SK-N-SH treated with all-trans-retinoic acid at 6 μM for 48 hours (cell line): ENCODE data around the gene FAM171A1.

Source experiments
- ATAC-seq: fragments of 200-7000 bp; cut with Tn5 transposase; 3 replicates; pipeline ENCODE4 v1.9.1; 2020; ENCODE audit warnings: mild to moderate bottlenecking, moderate library complexity
- BACH2 ChIP-seq: fragments of 250-450 bp; sonication (Bioruptor Pico); IDR thresholded peaks from 2 replicates; pipeline ENCODE4 v1.9.0; 2021; ENCODE audit warnings: mild to moderate bottlenecking, borderline replicate concordance
- ESRRG ChIP-seq: fragments of 250-450 bp; sonication (Bioruptor Pico); IDR thresholded peaks from 2 replicates; pipeline ENCODE4 v1.6.1; 2021; ENCODE audit warnings: mild to moderate bottlenecking
- GLIS3 ChIP-seq: fragments of 250-450 bp; sonication (Bioruptor Pico); IDR thresholded peaks from 2 replicates; pipeline ENCODE4 v1.5.0; 2020; ENCODE audit warnings: mild to moderate bottlenecking, moderate library complexity
- ISL1 ChIP-seq: fragments of 250-450 bp; sonication (Bioruptor Pico); IDR thresholded peaks from 2 replicates; pipeline ENCODE4 v2.1.2; 2022; ENCODE audit warnings: mild to moderate bottlenecking, moderate library complexity
- OSR1 ChIP-seq: fragments of 250-450 bp; sonication (Bioruptor Pico); IDR thresholded peaks from 2 replicates; pipeline ENCODE4 v1.8.0; 2022; ENCODE audit warnings: moderate library complexity, mild to moderate bottlenecking, inconsistent platforms
- PPARA ChIP-seq: fragments of 250-450 bp; sonication (Bioruptor Pico); IDR thresholded peaks from 2 replicates; pipeline ENCODE4 v1.5.0; 2020; ENCODE audit warnings: mild to moderate bottlenecking, borderline replicate concordance
- RARB ChIP-seq: fragments of 250-450 bp; sonication (Bioruptor Pico); IDR thresholded peaks from 2 replicates; pipeline ENCODE4 v1.8.0; 2021; ENCODE audit warnings: mild to moderate bottlenecking, moderate library complexity
- SNAI2 ChIP-seq: fragments of 250-450 bp; sonication (Bioruptor Pico); IDR thresholded peaks from 2 replicates; pipeline ENCODE4 v1.5.0; 2020; ENCODE audit warnings: mild to moderate bottlenecking, moderate library complexity
- TCF4 ChIP-seq: fragments of 250-450 bp; sonication (Bioruptor Pico); IDR thresholded peaks from 2 replicates; pipeline ENCODE4 v1.8.0; 2021; ENCODE audit warnings: mild to moderate bottlenecking, moderate library complexity, borderline replicate concordance
- TOX ChIP-seq: fragments of 250-450 bp; sonication (Bioruptor Pico); IDR thresholded peaks from 2 replicates; pipeline ENCODE4 v1.8.0; 2021; ENCODE audit warnings: mild to moderate bottlenecking, moderate library complexity, borderline replicate concordance
- ZC3H10 ChIP-seq: fragments of 250-450 bp; sonication (Bioruptor Pico); IDR thresholded peaks from 2 replicates; pipeline ENCODE4 v1.5.1; 2021; ENCODE audit warnings: mild to moderate bottlenecking, moderate library complexity
- ZFP3 ChIP-seq: fragments of 250-450 bp; sonication (Bioruptor Pico); IDR thresholded peaks from 2 replicates; pipeline ENCODE4 v1.5.0; 2020; ENCODE audit warnings: mild to moderate bottlenecking, moderate library complexity
- ZFP30 ChIP-seq: fragments of 450-650 bp; formaldehyde crosslinking; IDR thresholded peaks from 2 replicates; pipeline ENCODE4 v1.5.0; 2022; ENCODE audit warnings: mild to moderate bottlenecking, moderate library complexity
- ZNF565 ChIP-seq: fragments of 450-650 bp; formaldehyde crosslinking; conservative IDR thresholded peaks from 2 replicates; pipeline ENCODE4 v1.5.0; 2020; ENCODE audit warnings: low read depth, mild to moderate bottlenecking, moderate library complexity
- ZNF70 ChIP-seq: fragments of 450-650 bp; formaldehyde crosslinking; IDR thresholded peaks from 2 replicates; pipeline ENCODE4 v1.5.0; 2020; ENCODE audit warnings: mild to moderate bottlenecking, moderate library complexity
- ZNF8 ChIP-seq: fragments of 450-650 bp; formaldehyde crosslinking; IDR thresholded peaks from 2 replicates; pipeline ENCODE4 v1.5.0; 2020; ENCODE audit warnings: mild to moderate bottlenecking, moderate library complexity
- TF ChIP-seq, protein P1 (sequence below): fragments of 250-450 bp; sonication (Bioruptor Pico); IDR thresholded peaks from 2 replicates; pipeline ENCODE4 v1.8.0; 2020; ENCODE audit warnings: mild to moderate bottlenecking, moderate library complexity, borderline replicate concordance
- TF ChIP-seq, protein P2 (sequence below): fragments of 250-450 bp; sonication (Bioruptor Pico); IDR thresholded peaks from 2 replicates; pipeline ENCODE4 v1.5.1; 2021; ENCODE audit warnings: mild to moderate bottlenecking, moderate library complexity
- TF ChIP-seq, protein P3 (sequence below): fragments of 250-450 bp; sonication (Bioruptor Pico); IDR thresholded peaks from 2 replicates; pipeline ENCODE4 v1.5.1; 2020; ENCODE audit warnings: low read depth, mild to moderate bottlenecking, moderate library complexity
- TF ChIP-seq, protein P4 (sequence below): fragments of 250-450 bp; sonication (Bioruptor Pico); IDR thresholded peaks from 2 replicates; pipeline ENCODE4 v1.8.0; 2021; ENCODE audit warnings: low read depth, mild to moderate bottlenecking, moderate library complexity, borderline replicate concordance
- TF ChIP-seq, protein P5 (sequence below): fragments of 250-450 bp; sonication (Bioruptor Pico); IDR thresholded peaks from 2 replicates; pipeline ENCODE4 v1.5.0; 2020; ENCODE audit warnings: mild to moderate bottlenecking, moderate library complexity

The FAM171A1 gene

DNA sequence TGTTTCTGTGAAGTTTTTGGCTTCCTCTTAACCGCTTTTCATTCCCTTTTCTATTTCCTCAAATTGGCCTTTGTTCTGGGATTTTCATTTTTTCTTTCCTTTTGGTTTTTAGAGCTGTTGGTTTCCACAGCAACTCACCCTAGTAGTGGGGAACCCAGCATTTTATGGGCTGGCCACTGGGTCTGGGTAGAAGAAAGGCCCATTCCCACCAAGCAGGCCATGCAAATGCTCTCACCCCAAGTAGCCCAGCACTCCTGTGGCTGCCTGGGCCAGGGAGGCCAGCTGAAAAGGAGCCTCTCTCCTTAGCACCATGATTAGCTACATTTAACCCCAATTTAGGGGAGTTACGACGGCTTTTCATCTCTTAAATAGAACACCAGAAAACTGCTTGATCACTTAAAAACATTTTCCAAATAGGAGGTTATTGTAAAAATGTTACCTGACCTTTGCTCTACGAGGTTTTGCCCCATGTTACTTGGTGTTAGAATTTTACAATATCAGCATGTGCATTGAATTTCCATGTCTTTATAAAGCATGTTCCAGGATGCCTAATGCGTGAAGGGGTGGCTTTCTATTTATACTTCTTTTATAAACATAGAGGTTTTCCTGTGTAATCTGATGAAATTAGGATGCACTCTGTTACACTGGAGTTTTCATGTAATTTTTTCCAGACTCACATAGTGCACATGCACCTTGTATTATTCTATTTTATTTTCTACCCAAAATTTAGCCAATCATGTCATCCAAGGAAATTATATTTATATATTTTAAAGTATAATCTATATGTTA lies 75.4 kb downstream of the FAM171A1 start (continued):
- TF ChIP-seq ESRRG (CRISPR knock-in tag) (no peak), ZFP3 (no peak), ZNF8 (CRISPR knock-in tag) (no peak), TCF4 (CRISPR knock-in tag) (no peak)
- TF ChIP-seq, all 23 proteins: peak for 0

DNA sequence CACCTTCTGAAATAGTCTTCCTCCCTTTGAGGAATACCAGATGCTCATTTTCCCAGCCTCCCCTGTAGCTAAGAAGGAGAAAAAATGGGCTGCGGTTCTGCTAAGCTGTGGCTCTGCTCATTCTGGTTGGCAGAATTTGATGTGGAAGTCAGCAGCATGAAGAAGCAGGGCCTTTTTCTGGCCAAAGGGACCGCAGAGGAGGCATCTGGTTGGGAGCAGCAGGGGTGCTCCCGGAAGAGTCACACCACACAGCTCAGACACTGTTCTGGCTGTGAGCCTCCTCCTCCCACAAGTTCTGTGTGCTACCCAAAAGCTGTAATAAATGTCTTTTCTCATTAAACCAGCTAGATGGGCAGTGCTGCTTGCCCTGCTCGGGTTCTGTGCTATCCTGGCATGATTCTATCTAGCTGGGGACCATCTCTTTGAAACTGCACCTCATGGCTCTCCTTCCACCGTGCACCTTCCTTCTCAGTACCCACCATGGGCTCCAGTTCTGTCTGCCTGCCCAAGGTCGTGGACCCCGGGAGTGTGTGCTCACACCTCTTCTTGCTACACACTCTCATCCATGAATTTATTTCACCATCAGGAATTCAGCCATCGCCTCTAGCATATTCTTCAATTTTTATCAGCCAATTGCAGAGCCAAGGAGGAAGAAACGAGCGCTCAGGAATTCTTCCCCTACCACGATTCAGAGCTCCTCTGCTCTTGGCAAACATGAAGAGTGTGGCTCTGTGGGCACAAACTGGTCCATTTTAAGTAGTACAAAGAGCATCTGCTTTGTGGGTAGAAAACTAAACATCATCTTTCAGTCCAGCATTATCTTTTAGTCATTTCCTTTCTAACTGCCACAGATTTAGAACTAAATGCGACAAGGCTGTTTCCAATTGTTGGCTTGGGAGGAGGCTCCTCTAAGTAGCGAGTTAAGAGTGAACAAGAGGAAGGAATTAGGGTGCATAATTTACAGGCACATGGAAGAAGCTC lies 76.9 kb downstream of the FAM171A1 start:
- ATAC-seq: peak; percentile 68
- TF ChIP-seq GLIS3 (CRISPR knock-in tag) (no peak), TCF4 (CRISPR knock-in tag) (no peak), RARB (no peak), ISL1 (CRISPR knock-in tag) (no peak), SNAI2 (CRISPR knock-in tag) (no peak), ZFP3 (no peak), BACH2 (no peak), ZNF70 (CRISPR knock-in tag) (no peak), ZNF8 (CRISPR knock-in tag) (no peak), PPARA (CRISPR knock-in tag) (no peak), OSR1 (CRISPR knock-in tag) (no peak), TOX (CRISPR knock-in tag) (no peak), ESRRG (CRISPR knock-in tag) (no peak), ZFP30 (no peak), ZNF565 (CRISPR knock-in tag) (no peak)
- TF ChIP-seq, protein P1, sequence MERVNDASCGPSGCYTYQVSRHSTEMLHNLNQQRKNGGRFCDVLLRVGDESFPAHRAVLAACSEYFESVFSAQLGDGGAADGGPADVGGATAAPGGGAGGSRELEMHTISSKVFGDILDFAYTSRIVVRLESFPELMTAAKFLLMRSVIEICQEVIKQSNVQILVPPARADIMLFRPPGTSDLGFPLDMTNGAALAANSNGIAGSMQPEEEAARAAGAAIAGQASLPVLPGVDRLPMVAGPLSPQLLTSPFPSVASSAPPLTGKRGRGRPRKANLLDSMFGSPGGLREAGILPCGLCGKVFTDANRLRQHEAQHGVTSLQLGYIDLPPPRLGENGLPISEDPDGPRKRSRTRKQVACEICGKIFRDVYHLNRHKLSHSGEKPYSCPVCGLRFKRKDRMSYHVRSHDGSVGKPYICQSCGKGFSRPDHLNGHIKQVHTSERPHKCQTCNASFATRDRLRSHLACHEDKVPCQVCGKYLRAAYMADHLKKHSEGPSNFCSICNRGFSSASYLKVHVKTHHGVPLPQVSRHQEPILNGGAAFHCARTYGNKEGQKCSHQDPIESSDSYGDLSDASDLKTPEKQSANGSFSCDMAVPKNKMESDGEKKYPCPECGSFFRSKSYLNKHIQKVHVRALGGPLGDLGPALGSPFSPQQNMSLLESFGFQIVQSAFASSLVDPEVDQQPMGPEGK (CRISPR knock-in tag): no peak
- TF ChIP-seq, protein P2, sequence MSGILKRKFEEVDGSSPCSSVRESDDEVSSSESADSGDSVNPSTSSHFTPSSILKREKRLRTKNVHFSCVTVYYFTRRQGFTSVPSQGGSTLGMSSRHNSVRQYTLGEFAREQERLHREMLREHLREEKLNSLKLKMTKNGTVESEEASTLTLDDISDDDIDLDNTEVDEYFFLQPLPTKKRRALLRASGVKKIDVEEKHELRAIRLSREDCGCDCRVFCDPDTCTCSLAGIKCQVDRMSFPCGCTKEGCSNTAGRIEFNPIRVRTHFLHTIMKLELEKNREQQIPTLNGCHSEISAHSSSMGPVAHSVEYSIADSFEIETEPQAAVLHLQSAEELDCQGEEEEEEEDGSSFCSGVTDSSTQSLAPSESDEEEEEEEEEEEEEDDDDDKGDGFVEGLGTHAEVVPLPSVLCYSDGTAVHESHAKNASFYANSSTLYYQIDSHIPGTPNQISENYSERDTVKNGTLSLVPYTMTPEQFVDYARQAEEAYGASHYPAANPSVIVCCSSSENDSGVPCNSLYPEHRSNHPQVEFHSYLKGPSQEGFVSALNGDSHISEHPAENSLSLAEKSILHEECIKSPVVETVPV (CRISPR knock-in tag): no peak
- TF ChIP-seq, protein P3, sequence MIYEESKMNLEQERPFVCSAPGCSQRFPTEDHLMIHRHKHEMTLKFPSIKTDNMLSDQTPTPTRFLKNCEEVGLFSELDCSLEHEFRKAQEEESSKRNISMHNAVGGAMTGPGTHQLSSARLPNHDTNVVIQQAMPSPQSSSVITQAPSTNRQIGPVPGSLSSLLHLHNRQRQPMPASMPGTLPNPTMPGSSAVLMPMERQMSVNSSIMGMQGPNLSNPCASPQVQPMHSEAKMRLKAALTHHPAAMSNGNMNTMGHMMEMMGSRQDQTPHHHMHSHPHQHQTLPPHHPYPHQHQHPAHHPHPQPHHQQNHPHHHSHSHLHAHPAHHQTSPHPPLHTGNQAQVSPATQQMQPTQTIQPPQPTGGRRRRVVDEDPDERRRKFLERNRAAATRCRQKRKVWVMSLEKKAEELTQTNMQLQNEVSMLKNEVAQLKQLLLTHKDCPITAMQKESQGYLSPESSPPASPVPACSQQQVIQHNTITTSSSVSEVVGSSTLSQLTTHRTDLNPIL: no peak
- TF ChIP-seq, protein P4, sequence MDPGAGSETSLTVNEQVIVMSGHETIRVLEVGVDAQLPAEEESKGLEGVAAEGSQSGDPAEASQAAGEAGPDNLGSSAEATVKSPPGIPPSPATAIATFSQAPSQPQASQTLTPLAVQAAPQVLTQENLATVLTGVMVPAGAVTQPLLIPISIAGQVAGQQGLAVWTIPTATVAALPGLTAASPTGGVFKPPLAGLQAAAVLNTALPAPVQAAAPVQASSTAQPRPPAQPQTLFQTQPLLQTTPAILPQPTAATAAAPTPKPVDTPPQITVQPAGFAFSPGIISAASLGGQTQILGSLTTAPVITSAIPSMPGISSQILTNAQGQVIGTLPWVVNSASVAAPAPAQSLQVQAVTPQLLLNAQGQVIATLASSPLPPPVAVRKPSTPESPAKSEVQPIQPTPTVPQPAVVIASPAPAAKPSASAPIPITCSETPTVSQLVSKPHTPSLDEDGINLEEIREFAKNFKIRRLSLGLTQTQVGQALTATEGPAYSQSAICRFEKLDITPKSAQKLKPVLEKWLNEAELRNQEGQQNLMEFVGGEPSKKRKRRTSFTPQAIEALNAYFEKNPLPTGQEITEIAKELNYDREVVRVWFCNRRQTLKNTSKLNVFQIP: no peak
- TF ChIP-seq, all 23 proteins: peak for 0

DNA sequence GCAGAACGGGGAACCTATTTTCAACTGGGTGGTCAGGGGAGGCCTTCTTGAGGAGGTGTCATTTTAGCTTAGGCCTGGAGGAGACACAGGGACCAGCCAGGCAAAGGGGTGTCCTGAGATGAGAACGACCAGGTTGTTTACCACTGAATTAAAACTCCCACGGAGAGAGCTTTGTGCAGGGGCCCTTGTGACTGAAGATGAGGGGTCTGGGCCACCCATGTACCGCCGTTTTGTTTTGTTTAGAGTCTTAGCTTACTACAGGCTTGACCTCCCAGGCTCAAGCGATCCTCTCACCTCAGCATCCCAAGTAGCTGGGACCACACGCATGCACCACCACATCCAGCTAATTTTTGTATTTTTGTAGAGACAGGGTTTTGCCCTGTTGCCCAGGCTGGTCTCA lies 80.4 kb downstream of the FAM171A1 start:
- ATAC-seq: no peak
- TF ChIP-seq ZFP30 (no peak), ZNF70 (CRISPR knock-in tag) (no peak), ZC3H10 (CRISPR knock-in tag) (no peak), ISL1 (CRISPR knock-in tag) (no peak), PPARA (CRISPR knock-in tag) (no peak), BACH2 (no peak)
- TF ChIP-seq, protein P2 (CRISPR knock-in tag): no peak
- TF ChIP-seq, protein P3: no peak
- TF ChIP-seq, protein P4: no peak
- TF ChIP-seq, protein P5, sequence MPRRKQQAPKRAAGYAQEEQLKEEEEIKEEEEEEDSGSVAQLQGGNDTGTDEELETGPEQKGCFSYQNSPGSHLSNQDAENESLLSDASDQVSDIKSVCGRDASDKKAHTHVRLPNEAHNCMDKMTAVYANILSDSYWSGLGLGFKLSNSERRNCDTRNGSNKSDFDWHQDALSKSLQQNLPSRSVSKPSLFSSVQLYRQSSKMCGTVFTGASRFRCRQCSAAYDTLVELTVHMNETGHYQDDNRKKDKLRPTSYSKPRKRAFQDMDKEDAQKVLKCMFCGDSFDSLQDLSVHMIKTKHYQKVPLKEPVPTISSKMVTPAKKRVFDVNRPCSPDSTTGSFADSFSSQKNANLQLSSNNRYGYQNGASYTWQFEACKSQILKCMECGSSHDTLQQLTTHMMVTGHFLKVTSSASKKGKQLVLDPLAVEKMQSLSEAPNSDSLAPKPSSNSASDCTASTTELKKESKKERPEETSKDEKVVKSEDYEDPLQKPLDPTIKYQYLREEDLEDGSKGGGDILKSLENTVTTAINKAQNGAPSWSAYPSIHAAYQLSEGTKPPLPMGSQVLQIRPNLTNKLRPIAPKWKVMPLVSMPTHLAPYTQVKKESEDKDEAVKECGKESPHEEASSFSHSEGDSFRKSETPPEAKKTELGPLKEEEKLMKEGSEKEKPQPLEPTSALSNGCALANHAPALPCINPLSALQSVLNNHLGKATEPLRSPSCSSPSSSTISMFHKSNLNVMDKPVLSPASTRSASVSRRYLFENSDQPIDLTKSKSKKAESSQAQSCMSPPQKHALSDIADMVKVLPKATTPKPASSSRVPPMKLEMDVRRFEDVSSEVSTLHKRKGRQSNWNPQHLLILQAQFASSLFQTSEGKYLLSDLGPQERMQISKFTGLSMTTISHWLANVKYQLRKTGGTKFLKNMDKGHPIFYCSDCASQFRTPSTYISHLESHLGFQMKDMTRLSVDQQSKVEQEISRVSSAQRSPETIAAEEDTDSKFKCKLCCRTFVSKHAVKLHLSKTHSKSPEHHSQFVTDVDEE (CRISPR knock-in tag): no peak
